ENCODE data around the gene QRICH2. TPM values are rescaled to one million over a fixed set of nuclear protein-coding genes. Genes with fewer than 3 reads are reported as not detected.

QRICH2 gene
- total and polyA plus RNA-seq, 10 of the 15 experiments (the other 5 are each of a cell fraction or from before 2014, with no cell fraction given), result 0.04 to 0.72 (median 0.25) TPM

DNA sequence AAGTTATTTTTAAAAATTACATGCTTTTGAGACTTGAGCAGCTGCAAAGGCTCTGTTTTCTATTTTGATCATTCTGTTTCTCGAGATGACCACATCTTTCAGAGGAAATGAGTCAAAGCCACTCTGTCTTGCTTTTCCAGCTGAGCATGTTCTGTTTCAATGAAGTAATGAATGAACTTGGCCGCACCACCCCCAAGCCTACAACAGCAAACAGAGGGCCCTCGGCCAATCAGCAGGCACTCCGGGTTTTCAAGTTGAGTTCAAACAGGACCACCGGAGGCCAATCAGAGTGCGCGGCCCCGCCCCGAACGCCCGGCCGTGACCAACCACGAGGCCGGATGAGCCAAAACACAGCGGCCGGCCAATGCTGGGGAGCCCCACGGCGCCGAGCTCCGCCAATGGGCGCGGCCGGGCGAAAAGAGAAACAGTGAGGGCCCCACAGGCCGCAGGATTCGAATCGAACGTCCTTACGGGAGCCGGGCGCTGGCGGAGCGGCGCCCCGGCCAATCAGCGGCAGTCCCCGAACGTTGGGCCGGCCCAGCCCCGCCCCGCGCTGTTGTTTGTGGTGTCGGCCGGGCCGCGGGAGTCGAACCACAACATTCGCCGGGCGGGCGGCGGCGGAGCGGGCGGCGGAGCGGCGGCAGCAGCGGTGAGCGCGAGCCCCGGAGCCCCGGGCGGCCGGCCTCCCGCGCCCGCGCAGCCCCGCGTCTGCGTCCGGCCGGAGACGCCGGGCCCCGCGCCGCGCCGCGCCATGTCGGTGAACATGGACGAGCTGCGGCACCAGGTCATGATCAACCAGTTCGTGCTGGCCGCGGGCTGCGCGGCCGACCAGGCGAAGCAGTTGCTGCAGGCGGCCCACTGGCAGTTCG lies 43.1 kb downstream of the QRICH2 start, which contains the start of gene UBALD2 (continued):
- TF ChIP-seq, protein P1, sequence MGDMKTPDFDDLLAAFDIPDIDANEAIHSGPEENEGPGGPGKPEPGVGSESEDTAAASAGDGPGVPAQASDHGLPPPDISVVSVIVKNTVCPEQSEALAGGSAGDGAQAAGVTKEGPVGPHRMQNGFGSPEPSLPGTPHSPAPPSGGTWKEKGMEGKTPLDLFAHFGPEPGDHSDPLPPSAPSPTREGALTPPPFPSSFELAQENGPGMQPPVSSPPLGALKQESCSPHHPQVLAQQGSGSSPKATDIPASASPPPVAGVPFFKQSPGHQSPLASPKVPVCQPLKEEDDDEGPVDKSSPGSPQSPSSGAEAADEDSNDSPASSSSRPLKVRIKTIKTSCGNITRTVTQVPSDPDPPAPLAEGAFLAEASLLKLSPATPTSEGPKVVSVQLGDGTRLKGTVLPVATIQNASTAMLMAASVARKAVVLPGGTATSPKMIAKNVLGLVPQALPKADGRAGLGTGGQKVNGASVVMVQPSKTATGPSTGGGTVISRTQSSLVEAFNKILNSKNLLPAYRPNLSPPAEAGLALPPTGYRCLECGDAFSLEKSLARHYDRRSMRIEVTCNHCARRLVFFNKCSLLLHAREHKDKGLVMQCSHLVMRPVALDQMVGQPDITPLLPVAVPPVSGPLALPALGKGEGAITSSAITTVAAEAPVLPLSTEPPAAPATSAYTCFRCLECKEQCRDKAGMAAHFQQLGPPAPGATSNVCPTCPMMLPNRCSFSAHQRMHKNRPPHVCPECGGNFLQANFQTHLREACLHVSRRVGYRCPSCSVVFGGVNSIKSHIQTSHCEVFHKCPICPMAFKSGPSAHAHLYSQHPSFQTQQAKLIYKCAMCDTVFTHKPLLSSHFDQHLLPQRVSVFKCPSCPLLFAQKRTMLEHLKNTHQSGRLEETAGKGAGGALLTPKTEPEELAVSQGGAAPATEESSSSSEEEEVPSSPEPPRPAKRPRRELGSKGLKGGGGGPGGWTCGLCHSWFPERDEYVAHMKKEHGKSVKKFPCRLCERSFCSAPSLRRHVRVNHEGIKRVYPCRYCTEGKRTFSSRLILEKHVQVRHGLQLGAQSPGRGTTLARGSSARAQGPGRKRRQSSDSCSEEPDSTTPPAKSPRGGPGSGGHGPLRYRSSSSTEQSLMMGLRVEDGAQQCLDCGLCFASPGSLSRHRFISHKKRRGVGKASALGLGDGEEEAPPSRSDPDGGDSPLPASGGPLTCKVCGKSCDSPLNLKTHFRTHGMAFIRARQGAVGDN (IDR thresholded peaks at IDR 0.05), result no peak
- TF ChIP-seq, protein P2, sequence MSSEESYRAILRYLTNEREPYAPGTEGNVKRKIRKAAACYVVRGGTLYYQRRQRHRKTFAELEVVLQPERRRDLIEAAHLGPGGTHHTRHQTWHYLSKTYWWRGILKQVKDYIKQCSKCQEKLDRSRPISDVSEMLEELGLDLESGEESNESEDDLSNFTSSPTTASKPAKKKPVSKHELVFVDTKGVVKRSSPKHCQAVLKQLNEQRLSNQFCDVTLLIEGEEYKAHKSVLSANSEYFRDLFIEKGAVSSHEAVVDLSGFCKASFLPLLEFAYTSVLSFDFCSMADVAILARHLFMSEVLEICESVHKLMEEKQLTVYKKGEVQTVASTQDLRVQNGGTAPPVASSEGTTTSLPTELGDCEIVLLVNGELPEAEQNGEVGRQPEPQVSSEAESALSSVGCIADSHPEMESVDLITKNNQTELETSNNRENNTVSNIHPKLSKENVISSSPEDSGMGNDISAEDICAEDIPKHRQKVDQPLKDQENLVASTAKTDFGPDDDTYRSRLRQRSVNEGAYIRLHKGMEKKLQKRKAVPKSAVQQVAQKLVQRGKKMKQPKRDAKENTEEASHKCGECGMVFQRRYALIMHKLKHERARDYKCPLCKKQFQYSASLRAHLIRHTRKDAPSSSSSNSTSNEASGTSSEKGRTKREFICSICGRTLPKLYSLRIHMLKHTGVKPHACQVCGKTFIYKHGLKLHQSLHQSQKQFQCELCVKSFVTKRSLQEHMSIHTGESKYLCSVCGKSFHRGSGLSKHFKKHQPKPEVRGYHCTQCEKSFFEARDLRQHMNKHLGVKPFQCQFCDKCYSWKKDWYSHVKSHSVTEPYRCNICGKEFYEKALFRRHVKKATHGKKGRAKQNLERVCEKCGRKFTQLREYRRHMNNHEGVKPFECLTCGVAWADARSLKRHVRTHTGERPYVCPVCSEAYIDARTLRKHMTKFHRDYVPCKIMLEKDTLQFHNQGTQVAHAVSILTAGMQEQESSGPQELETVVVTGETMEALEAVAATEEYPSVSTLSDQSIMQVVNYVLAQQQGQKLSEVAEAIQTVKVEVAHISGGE (CRISPR knock-in tag; IDR thresholded peaks at IDR 0.05), result no peak
- TF ChIP-seq TBL1XR1 (IDR thresholded peaks at IDR 0.05; ENCODE audit: low read depth, low read length) (peak; percentile 96), HCFC1 (IDR thresholded peaks at IDR 0.05; ENCODE audit: low read length) (0 out of 2 replicates have a peak, but pooled peaks have one; percentile 16), FOXK2 (IDR thresholded peaks at IDR 0.05) (peak; percentile 74), KLF5 (IDR thresholded peaks at IDR 0.05; ENCODE audit: partially characterized antibody) (peak; percentile 86), NFYB (IDR thresholded peaks at IDR 0.05; ENCODE audit: insufficient read depth, low read depth, low read length) (peak; percentile 96), DPF2 (IDR thresholded peaks at IDR 0.05) (peak; percentile 89), ZBED1 (IDR thresholded peaks at IDR 0.05; ENCODE audit: borderline replicate concordance) (peak; percentile 94; the same call in 1 of the 2 replicates)
- TF ChIP-seq, protein P3, sequence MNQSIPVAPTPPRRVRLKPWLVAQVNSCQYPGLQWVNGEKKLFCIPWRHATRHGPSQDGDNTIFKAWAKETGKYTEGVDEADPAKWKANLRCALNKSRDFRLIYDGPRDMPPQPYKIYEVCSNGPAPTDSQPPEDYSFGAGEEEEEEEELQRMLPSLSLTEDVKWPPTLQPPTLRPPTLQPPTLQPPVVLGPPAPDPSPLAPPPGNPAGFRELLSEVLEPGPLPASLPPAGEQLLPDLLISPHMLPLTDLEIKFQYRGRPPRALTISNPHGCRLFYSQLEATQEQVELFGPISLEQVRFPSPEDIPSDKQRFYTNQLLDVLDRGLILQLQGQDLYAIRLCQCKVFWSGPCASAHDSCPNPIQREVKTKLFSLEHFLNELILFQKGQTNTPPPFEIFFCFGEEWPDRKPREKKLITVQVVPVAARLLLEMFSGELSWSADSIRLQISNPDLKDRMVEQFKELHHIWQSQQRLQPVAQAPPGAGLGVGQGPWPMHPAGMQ (IDR thresholded peaks at IDR 0.05; ENCODE audit: borderline replicate concordance), result no peak; the same call in 1 of the 2 replicates
